OCI-LY7 (cell line): ENCODE measurements around the gene ANO2.
"Not testable (repeated sequence)": the region's sequence is repeated elsewhere in the genome, so short reads cannot be mapped to it uniquely, and the experiment has no call there.

Experiments
- CTCF ChIP-seq: fragments of 200-600 bp; sonication (generic); conservative IDR thresholded peaks from 2 replicates; pipeline ENCODE4 v1.5.1; 2014; ENCODE audit warnings: mild to moderate bottlenecking, antibody characterized with exemption, low read length, moderate library complexity, mixed read lengths
- EZH2phosphoT487 ChIP-seq: fragments of 200-600 bp; sonication (generic); IDR thresholded peaks from 2 replicates; pipeline ENCODE4 v1.6.1; 2018; ENCODE audit warnings: low read depth, borderline replicate concordance, mild to moderate bottlenecking, mixed run types, antibody characterized with exemption, low read length, moderate library complexity, mixed read lengths

DNA sequence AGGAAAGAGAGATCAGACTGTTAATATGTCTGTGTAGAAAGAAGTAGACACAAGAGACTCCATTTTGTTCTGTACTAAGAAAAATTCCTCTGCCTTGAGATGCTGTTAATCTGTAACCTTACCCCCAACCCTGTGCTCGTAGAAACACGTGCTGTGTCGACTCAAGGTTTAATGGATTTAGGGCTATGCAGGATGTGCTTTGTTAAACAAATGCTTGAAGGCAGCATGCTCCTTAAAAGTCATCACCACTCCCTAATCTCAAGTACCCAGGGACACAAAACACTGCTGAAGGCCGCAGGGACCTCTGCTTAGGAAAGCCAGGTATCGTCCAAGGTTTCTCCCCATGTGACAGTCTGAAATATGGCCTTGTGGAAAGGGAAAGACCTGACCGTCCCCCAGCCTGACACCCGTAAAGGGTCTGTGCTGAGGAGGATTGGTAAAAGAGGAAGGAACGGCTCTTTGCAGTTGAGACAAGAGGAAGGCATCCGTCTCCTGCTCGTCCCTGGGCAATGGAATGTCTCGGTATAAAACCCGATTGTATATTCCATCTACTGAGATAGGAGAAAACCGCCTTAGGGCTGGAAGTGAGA is 407.9 kb downstream of the ANO2 start:
- TF ChIP-seq CTCF, EZH2phosphoT487: not testable (repeated sequence)
